Measurements from ENCODE around the gene PI4KA.
"Not testable (repeated sequence)": the region's sequence is repeated elsewhere in the genome, so short reads cannot be mapped to it uniquely, and the experiment has no call there.

PI4KA gene

DNA sequence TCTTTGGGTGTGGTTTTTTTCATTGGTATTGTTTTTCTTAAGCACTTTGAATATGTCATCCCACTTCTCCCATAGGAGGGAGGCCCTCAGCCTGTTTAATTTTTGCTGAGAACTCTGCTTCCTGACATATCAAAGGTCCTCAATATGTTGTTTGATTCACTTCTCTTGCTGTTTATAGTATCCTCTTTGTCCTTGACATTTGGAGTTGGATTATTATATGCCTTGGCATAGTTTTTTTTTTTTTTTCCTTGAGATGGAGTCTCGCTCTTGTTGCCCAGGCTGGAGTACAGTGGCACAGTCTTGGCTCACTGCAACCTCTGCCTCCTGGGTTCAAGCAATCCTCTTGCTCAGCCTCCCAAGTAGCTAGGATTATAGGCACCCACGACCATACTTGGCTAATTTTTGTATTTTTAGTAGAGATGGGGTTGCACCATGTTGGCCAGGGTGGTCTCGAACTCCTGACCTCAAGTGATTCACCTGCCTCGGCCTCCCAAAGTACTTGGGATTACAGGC, 196.0 kb downstream of the PI4KA start:
- DNase-seq, result not testable (repeated sequence)

DNA sequence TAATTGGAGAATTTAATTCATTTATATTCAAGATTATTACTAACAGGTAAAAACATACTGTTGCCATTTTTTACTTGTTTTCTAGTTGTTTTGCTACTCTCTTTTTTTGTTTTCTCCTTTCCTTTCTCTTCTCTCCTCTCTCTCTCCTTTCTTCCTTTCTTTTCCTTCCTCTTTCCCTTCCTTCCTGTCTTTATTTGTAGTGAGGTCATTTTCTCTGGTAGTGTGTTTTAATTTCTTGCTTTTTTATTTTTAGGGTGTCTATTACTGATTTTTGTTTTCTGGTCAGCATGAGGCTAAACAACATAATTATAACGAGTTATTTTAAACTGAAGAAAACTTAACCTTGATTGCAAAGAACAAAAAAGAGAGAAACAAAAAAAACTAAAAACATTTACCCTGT, 197.1 kb downstream of the PI4KA start:
- DNase-seq, result no peak

- DNase-seq, result no peak
These were observed 198.1 kb downstream of the PI4KA start for GRCh38 chr22:20660441-20661054.

DNA sequence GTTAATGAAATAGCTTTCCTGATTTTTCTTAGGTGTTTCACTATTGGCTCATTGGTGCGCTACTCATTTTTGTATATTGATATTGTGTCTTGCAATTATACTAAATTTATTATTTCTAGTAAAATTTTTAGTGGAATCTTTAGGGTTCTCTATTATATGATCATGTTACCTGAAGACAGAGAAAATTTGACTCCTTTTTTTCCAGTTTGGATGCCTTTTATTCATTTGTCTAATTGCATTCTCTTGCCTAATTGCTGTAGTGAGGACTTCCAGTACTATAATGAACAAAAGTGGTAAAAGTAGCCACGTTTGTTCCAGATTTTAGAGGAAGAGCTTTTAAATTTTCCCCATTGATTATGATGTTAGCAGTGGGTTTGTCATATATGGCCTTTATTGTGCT, 198.7 kb downstream of the PI4KA start:
- no peak for DNase-seq

- DNase-seq, result no peak
These were observed 199.4 kb downstream of the PI4KA start for GRCh38 chr22:20659258-20659657.

DNA sequence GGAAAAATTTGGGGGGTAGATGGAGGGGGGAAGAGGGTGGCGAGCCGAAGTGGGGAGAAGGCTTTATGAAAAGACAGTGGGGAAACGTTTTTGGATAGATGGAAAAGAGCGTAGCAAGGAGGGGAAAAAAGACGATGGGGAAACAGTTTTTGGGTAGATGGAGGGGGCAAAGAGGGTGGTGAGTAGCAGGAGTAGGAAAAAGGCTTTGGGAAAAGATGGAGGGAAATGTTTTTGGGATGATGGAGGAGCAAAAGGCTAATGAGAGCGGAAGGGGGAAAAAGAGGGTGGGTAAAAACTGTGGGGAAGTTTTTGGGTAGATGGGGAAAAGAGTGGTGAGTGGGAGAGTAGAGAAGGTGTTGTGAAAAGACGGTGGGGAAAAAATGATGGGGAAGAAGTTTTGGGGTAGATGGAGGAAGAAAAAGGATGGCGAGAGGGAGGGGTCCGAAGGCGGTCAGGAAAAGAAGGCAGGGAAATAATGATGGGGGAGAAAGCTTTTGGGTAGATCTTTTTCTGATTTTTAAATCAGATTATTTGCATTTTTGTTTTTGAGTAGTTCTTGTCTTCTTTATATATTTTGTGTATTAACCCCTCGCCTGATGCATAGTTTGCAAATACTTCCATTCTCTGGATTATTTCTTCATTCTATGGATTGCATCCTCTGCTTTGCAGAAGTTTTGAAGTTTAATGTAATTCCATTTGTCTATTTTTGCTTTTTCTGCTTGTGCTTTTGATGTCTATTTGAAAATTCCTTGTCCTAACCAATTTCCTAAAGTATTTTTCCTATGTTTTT, 200.0 kb downstream of the PI4KA start:
- DNase-seq, result no peak

GRCh38 chr22:20657963-20658362, 200.6 kb downstream of the PI4KA start:
- no peak for DNase-seq

Data from stimulated activated naive CD4-positive, alpha-beta T cell treated with Interleukin-2 at 50 U/mL for 16 hours (primary cell).